ENCODE results near the gene ABI3BP.

DNA sequence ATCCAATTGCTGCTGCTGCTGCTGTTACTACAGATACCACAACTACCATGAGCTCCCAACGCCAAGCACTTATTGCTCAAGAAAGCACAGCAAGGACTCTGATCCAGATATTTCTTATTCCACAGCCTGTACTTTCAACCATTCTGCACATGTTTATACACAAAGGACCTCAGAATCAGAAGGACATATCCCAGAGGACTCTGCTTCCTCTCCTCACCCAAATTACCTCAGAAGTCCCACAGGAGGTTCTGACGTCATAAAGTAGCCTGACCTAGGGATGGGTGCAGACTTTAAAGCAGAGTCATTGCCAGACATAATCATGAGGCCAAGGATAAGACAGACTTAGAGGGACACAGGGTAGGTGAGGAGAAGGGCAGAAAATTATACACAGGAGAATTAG lies 115.9 kb downstream of the ABI3BP start:
- TF ChIP-seq POLR2A (IDR thresholded peaks at IDR 0.05) (no peak), CTCF (IDR thresholded peaks at IDR 0.05) (no peak), EP300 (IDR thresholded peaks at IDR 0.05) (no peak)

Measured in upper lobe of left lung (tissue), 4 donors.